Stomach (tissue), 9 donors: ENCODE data around the gene TEX53. TPM values are rescaled to one million over a fixed set of nuclear protein-coding genes. Genes with fewer than 3 reads are reported as not detected.

ENCODE experiments used
- DNase-seq, 2 donors: peaks; one replicate each; pipeline versions ENCODE4 v3.0.0 to v3.0.0-alpha.2; 2013 to 2019
- H3K27ac ChIP-seq, 5 donors: fragments of 200-600 bp in 4 of 5; sonication (generic) in 4 of 5; one replicate each; pipeline ENCODE4 v1.5.1; 2013 to 2019; ENCODE audit warnings: mild to moderate bottlenecking in 1 of 5, moderate library complexity in 1 of 5
- H3K27me3 ChIP-seq, 3 donors: fragments of 200-600 bp; sonication (generic); one replicate each; pipeline ENCODE4 v1.5.1; 2017 to 2019; ENCODE audit warnings: mixed run types in 1 of 3
- H3K36me3 ChIP-seq, 4 donors: fragments of 200-600 bp; sonication (generic); 1 replicate in 3 of 4; 2 replicates in 1 of 4; pipeline ENCODE4 v1.5.1; 2016 to 2019
- H3K4me1 ChIP-seq, 4 donors: fragments of 200-600 bp; sonication (generic); one replicate each; pipeline ENCODE4 v1.5.1; 2016 to 2019
- H3K4me3 ChIP-seq, 4 donors: fragments of 200-600 bp; sonication (generic) in 3 of 4; one replicate each; pipeline ENCODE4 v1.5.1; 2016 to 2019; ENCODE audit warnings: mild to moderate bottlenecking in 1 of 4
- H3K9me3 ChIP-seq, 4 donors: fragments of 200-600 bp; sonication (generic); one replicate each; pipeline ENCODE4 v1.5.1; 2016 to 2019
- EP300 ChIP-seq: sonication (generic); formaldehyde crosslinking; IDR thresholded peaks from one replicate; pipeline ENCODE4 v1.6.1; 2017; ENCODE audit warnings: antibody characterized with exemption
- POLR2A ChIP-seq, 4 donors: fragments of 450-650 bp; IDR thresholded peaks; one replicate each; pipeline ENCODE4 v1.6.1; 2016; ENCODE audit warnings: antibody characterized with exemption in 4 of 4, control low read depth in 2 of 4, mild to moderate bottlenecking in 1 of 4, moderate library complexity in 1 of 4
- POLR2AphosphoS5 ChIP-seq, 3 donors: sonication (generic); formaldehyde crosslinking; IDR thresholded peaks; one replicate each; pipeline ENCODE4 v1.6.1; 2016; ENCODE audit warnings: antibody characterized with exemption in 3 of 3
- WGBS, 5 donors: extraction: QIAGEN DNeasy Blood & Tissue Kit in 3 of 5; methylation state at CpG; one replicate each; pipeline versions ENCODE4 v1.1.5 to v1.1.7; 2013 to 2018; 5-methylcytosine and 5-hydroxymethylcytosine counted together
- intact Hi-C: fragments of 100-400 bp; cut with DNase I; formaldehyde crosslinking; loops from one replicate; pipeline ENCODE4 v1.15.1; 2023; ENCODE audit warnings: low total_unique reads
- polyA plus RNA-seq, 3 donors: library from polyadenylated mRNA; stranded (reverse); fragments of 200-250 nt; gene quantifications; one replicate each; pipeline ENCODE4 v1.2.3, GENCODE V29; 2013
- total RNA-seq, 5 donors: library from RNA; depleted of rRNA; stranded (reverse); fragments of >200 nt; gene quantifications; one replicate each; pipeline versions ENCODE4 v1.1.0 to v1.2.3, GENCODE V29; 2014 to 2016
- TF ChIP-seq, protein P1 (sequence below), 7 experiments: fragments of 450-650 bp in 4 of 7; fragments of 200-600 bp in 3 of 7; sonication (generic) in 3 of 7; IDR thresholded peaks; one replicate each; pipeline ENCODE4 v1.5.1; 2016 to 2019; ENCODE audit warnings: antibody characterized with exemption in 7 of 7, control low read depth in 2 of 7, mild to moderate bottlenecking in 1 of 7
- donor health status: healthy with polysubstance abuse.
- donor health status: Bipolar disorder and iron deficiency.
- donor health status: healthy.

The TEX53 gene
- total and polyA plus RNA-seq, 8 donors = not detected

DNA sequence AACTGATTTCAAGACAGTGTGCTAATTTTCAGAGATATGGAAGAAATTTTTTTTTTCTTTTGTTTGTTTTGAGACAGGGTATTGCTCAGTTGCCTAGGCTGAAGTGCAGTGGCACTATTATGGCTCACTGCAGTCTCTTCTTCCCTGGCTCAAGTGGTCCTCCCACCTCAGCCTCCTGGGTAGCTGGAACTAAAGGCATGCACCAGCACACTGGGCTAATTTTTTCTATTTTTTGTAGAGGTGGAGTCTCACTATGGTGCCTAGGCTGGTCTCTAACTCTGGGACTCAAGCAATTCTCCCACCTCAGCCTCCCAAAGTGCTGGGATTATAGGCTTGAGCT, 34.3 kb upstream of the TEX53 start:
- intact Hi-C loops = no loop called here
- Histone ChIP-seq H3K27ac (no peak overlapping the region), H3K9me3 (no peaks in the 10 kb centered on the region), H3K36me3 (no peaks in the 10 kb centered on the region), H3K4me3 (no peak overlapping the region), H3K27me3 (no peaks in the 10 kb centered on the region), H3K4me1 (no peaks in the 10 kb centered on the region)
- DNase-seq = no peak
- no peak for TF ChIP-seq POLR2A (IDR thresholded peaks at IDR 0.05)
- TF ChIP-seq, protein P1, sequence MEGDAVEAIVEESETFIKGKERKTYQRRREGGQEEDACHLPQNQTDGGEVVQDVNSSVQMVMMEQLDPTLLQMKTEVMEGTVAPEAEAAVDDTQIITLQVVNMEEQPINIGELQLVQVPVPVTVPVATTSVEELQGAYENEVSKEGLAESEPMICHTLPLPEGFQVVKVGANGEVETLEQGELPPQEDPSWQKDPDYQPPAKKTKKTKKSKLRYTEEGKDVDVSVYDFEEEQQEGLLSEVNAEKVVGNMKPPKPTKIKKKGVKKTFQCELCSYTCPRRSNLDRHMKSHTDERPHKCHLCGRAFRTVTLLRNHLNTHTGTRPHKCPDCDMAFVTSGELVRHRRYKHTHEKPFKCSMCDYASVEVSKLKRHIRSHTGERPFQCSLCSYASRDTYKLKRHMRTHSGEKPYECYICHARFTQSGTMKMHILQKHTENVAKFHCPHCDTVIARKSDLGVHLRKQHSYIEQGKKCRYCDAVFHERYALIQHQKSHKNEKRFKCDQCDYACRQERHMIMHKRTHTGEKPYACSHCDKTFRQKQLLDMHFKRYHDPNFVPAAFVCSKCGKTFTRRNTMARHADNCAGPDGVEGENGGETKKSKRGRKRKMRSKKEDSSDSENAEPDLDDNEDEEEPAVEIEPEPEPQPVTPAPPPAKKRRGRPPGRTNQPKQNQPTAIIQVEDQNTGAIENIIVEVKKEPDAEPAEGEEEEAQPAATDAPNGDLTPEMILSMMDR (IDR thresholded peaks at IDR 0.05) = no peak
- TF ChIP-seq EP300 = no peak
- no peak for TF ChIP-seq POLR2AphosphoS5 (IDR thresholded peaks at IDR 0.05)

DNA sequence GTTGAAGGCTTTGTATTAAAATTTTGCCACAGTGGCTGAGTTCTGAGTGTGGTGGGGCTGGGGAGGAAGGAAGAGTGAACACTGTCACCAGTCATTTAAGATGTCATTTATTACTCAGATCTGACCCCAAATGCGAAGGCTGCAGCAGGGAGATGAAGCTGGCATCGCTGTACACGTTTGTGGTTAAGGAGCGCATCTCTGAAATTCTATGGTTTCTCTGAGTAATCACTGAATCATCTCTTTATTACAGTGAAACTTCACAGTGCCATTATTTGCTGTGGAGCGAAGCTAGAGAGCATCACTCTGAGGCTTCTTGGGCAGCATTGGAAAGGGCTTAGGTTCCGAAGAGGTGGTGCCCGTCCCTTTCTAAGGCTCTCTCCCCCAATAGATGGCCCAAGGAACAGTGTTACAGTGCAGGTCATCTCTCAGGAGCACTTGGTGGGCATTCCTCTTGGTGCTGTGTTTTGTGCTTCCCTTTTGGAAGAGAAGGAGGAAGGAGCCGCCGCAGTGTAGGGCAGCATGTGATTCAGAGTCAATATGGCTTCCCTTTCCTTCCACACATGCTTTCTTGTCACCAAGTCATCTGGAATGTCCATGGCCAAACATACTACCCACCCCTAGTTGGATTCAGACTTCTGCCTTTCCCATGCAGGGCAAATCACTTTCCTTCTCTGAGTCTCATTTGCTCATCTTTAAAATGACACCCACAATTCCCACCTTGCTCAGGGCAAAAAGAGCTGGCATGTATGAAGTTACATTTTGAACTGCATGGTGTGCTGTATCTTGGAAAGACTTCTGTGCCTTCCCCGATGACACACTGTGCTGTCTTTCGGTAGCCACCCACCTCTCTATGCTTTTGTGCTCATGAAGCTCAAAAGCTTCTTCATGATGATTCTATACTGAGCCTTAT, 33.7 kb upstream of the TEX53 start:
- no peaks in the 10 kb centered on the region for H3K36me3 ChIP-seq
- 80 to 85% (median 82%) methylated on average over 11 of the region's 11 CpGs for WGBS, 5 donors
- no peaks in the 10 kb centered on the region for H3K9me3 ChIP-seq
- no peaks in the 10 kb centered on the region for H3K4me1 ChIP-seq
- H3K27ac ChIP-seq = no peak overlapping the region
- intact Hi-C loops = no loop called here
- DNase-seq = no peak
- TF ChIP-seq POLR2A (IDR thresholded peaks at IDR 0.05) = no peak
- TF ChIP-seq, protein P1 (IDR thresholded peaks at IDR 0.05) = no peak
- TF ChIP-seq POLR2AphosphoS5 (IDR thresholded peaks at IDR 0.05) = no peak
- TF ChIP-seq EP300 = no peak
- no peak overlapping the region for H3K4me3 ChIP-seq
- H3K27me3 ChIP-seq = no peaks in the 10 kb centered on the region

DNA sequence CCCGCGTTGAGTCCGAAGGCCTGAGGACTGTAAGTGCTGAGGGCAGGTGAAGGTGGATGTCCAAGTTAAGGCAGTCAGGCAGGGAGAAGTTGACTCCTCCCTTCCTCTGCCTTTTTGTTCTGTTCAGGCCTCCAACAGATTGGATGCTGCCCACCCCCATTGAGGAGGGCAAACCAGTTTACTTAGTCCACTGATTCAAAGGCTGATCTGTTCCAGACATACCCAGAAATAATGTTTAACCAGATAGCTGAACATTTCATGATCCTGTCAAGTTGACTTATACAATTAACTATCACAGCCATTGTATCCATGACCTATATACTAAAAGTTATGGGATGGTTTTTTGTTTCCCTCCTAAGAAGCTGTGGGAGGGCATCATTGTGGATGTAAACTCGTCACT, 32.7 kb upstream of the TEX53 start:
- H3K4me3 ChIP-seq = no peak overlapping the region
- TF ChIP-seq EP300 (no peak), POLR2A (IDR thresholded peaks at IDR 0.05) (no peak), POLR2AphosphoS5 (IDR thresholded peaks at IDR 0.05) (no peak)
- TF ChIP-seq, protein P1 (IDR thresholded peaks at IDR 0.05) = no peak
- no peaks in the 10 kb centered on the region for H3K27me3 ChIP-seq
- WGBS, 5 donors = 91 to 94% (median 92%) methylated on average over 4 of the region's 4 CpGs
- no peaks in the 10 kb centered on the region for H3K4me1 ChIP-seq
- H3K27ac ChIP-seq = no peak overlapping the region
- H3K36me3 ChIP-seq = no peaks in the 10 kb centered on the region
- no peaks in the 10 kb centered on the region for H3K9me3 ChIP-seq
- DNase-seq = no peak
- intact Hi-C loops = no loop called here

DNA sequence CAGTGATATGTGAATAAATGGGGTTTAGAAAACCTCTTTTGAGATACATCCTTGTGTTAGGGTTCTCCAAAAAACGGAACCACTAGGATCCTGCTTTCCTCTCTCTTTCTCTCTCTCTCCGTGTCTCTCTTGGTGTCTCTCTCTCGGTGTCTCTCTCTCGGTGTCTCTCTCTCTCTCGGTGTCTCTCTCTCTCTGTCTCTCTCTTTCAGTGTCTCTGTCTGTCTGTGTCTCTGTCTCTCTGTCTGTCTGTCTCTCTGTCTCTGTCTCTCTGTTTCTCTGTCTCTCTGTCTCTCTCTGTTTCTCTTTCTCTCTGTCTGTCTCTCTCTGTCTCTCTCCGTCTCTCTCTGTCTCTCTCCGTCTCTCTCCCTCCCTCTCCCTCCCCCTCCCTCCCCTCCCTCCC, 32.2 kb upstream of the TEX53 start:
- H3K36me3 ChIP-seq = no peaks in the 10 kb centered on the region
- no peak for DNase-seq
- no peak overlapping the region for H3K27ac ChIP-seq
- H3K4me3 ChIP-seq = no peak overlapping the region
- no peak for TF ChIP-seq EP300
- TF ChIP-seq, protein P1 (IDR thresholded peaks at IDR 0.05) = no peak
- TF ChIP-seq POLR2A (IDR thresholded peaks at IDR 0.05) = no peak
- TF ChIP-seq POLR2AphosphoS5 (IDR thresholded peaks at IDR 0.05) = no peak
- intact Hi-C loops = no loop called here
- H3K4me1 ChIP-seq = no peaks in the 10 kb centered on the region
- no peaks in the 10 kb centered on the region for H3K27me3 ChIP-seq
- no peaks in the 10 kb centered on the region for H3K9me3 ChIP-seq
- WGBS, 5 donors = 89 to 94% (median 91%) methylated on average over 7 of the region's 7 CpGs
